ENCODE data around the gene LMX1B. TPM values are rescaled to one million over a fixed set of nuclear protein-coding genes. Genes with fewer than 3 reads are reported as not detected.

Gene LMX1B
- total and polyA plus RNA-seq, 2 of the 4 experiments (the other 2 are of a cell fraction): not detected

GRCh38 chr9:126692041-126692758, 78.5 kb downstream of the LMX1B start:
- Histone ChIP-seq H2BK120ac (ENCODE audit: low read depth, low read length) (no peak overlapping the region), H4K5ac (ENCODE audit: low read depth, low read length) (no peak overlapping the region), H3K4me2 (ENCODE audit: low read depth, low read length) (no peak overlapping the region), H3K56ac (ENCODE audit: extremely low read depth, insufficient read depth, low read length) (no peak overlapping the region), H3K9me3 (ENCODE audit: control insufficient read depth, insufficient read depth, low read length) (no peaks in the 10 kb centered on the region), H2BK5ac (ENCODE audit: low read depth, low read length, poor library complexity, severe bottlenecking) (no peak overlapping the region), H3K27ac (ENCODE audit: insufficient read depth, low read length) (no peak overlapping the region), H3K36me3 (ENCODE audit: control insufficient read depth, insufficient read depth, low read length) (no peaks in the 10 kb centered on the region), H3K4ac (ENCODE audit: low read depth, low read length) (no peak overlapping the region), H2BK15ac (ENCODE audit: low read depth, low read length) (no peak overlapping the region), H2AK9ac (replicated peaks; ENCODE audit: low read depth, low read length, poor library complexity) (no peak overlapping the region), H3K23ac (ENCODE audit: low read depth, low read length) (no peak overlapping the region), H4K20me1 (ENCODE audit: insufficient read depth, low read length) (no peaks in the 10 kb centered on the region; the same call in 1 of the 2 replicates), H2BK20ac (ENCODE audit: low read depth, low read length) (no peak overlapping the region), H4K8ac (ENCODE audit: low read depth in 2 of 2, low read length in 2 of 2) (no peak overlapping the region), H3K9me1 (ENCODE audit: insufficient read depth, low read length) (no peaks in the 10 kb centered on the region), H3K9ac (ENCODE audit: low read depth, low read length) (no peak overlapping the region), H3K4me3 (ENCODE audit: insufficient read depth, low read depth, low read length) (no peak overlapping the region), H3K14ac (replicated peaks; ENCODE audit: low read depth, low read length) (no peak overlapping the region), H3K79me1 (ENCODE audit: low read depth in 1 of 2, low read length in 2 of 2) (no peaks in the 10 kb centered on the region), H2AFZ (replicated peaks; ENCODE audit: low read length, poor library complexity) (no peak overlapping the region), H3K27me3 (ENCODE audit: control insufficient read depth, insufficient read depth, low read length) (peaks cover 41% of the 10 kb centered on the region), H4K91ac (ENCODE audit: insufficient read depth, low read depth, low read length) (no peak overlapping the region), H3K18ac (ENCODE audit: low read depth, low read length) (no peak overlapping the region), H2AK5ac (ENCODE audit: low read depth, low read length) (no peak overlapping the region), H3K4me1 (ENCODE audit: control insufficient read depth, insufficient read depth, low read length) (no peaks in the 10 kb centered on the region)
- WGBS, 2 experiments (ENCODE audit: extremely low coverage in 2 of 2, insufficient read length in 1 of 2): 86% methylated on average over 12 of the region's 20 CpGs; no CpG with 5 or more reads in 1 of the 2 experiments
- dilution Hi-C loops (cut with HindIII; ENCODE audit: low sequenced_read_pairs, unreplicated experiment) (no loop called here), intact Hi-C loops (cut with micrococcal nuclease) (no loop called here), in situ Hi-C loops (cut with MboI; ENCODE audit: low sequenced_read_pairs) (no loop called here)
- POLR2A ChIA-PET (ENCODE audit: unreplicated experiment): no interaction called here
- DNase-seq: no peak
- no peak for ATAC-seq (ENCODE audit: low read depth)
- CTCF ChIA-PET: no interaction called here
- no TSS peak for BruUV-seq (replicated peaks)
- TF ChIP-seq CTCF (conservative IDR thresholded peaks at IDR 0.05; ENCODE audit: low read depth, low read length) (no peak), CEBPB (IDR thresholded peaks at IDR 0.05; ENCODE audit: low read depth, low read length) (no peak), ELK1 (IDR thresholded peaks at IDR 0.05; ENCODE audit: borderline replicate concordance, low read depth, low read length) (no peak), RCOR1 (IDR thresholded peaks at IDR 0.05; ENCODE audit: insufficient replicate concordance, low read length) (no peak), MAFK (IDR thresholded peaks at IDR 0.05; ENCODE audit: low read depth, low read length) (no peak), MAZ (IDR thresholded peaks at IDR 0.05; ENCODE audit: borderline replicate concordance, low read depth, low read length) (no peak), SMC3 (IDR thresholded peaks at IDR 0.05; ENCODE audit: low read depth, low read length) (no peak), RAD21 (IDR thresholded peaks at IDR 0.05; ENCODE audit: low read length) (no peak), USF2 (IDR thresholded peaks at IDR 0.05; ENCODE audit: low read depth, low read length) (no peak), RFX5 (IDR thresholded peaks at IDR 0.05; ENCODE audit: low read depth, low read length) (no peak), FOS (IDR thresholded peaks at IDR 0.05; ENCODE audit: low read depth, low read length) (no peak), MXI1 (IDR thresholded peaks at IDR 0.05; ENCODE audit: borderline replicate concordance, low read depth, low read length) (no peak), BHLHE40 (IDR thresholded peaks at IDR 0.05; ENCODE audit: low read depth, low read length) (no peak), NFE2L2 (IDR thresholded peaks at IDR 0.05; ENCODE audit: low read depth, low read length) (no peak), CHD1 (IDR thresholded peaks at IDR 0.05; ENCODE audit: low read depth, low read length) (no peak), POLR2A (IDR thresholded peaks at IDR 0.05; ENCODE audit: low read depth, low read length) (no peak)

Data from IMR-90 (cell line).